GM12873 (cell line): ENCODE results near the gene BRDT.

ENCODE experiments used
- TF ChIP-seq, protein P1 (sequence below): IDR thresholded peaks from 2 replicates; pipeline ENCODE4 v1.5.1; 2012; ENCODE audit warnings: low read depth, mild to moderate bottlenecking, moderate library complexity, low read length, control low read depth; ENCODE audit not compliant: insufficient read depth; ENCODE audit errors: missing control alignments

Gene BRDT

DNA sequence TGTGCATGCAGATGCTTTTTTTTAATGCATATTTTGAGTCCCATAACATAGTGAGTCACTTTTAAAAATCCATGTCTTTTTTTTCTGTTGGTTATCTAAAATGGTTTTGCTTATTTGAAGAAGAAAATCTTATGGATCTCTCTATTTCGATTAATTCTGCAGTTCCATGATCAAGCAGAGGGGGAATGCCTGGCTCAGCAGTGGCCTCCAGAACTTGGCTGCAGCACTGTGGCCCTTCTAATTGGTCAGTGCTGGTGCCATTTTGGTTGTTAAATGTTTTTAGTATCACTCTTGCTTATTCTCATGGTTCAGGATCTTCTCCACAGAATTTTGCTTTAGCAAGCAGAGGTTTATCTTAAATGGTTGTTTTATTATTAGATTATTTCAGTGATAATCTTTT is 91.8 kb downstream of the BRDT start:
- TF ChIP-seq, protein P1, sequence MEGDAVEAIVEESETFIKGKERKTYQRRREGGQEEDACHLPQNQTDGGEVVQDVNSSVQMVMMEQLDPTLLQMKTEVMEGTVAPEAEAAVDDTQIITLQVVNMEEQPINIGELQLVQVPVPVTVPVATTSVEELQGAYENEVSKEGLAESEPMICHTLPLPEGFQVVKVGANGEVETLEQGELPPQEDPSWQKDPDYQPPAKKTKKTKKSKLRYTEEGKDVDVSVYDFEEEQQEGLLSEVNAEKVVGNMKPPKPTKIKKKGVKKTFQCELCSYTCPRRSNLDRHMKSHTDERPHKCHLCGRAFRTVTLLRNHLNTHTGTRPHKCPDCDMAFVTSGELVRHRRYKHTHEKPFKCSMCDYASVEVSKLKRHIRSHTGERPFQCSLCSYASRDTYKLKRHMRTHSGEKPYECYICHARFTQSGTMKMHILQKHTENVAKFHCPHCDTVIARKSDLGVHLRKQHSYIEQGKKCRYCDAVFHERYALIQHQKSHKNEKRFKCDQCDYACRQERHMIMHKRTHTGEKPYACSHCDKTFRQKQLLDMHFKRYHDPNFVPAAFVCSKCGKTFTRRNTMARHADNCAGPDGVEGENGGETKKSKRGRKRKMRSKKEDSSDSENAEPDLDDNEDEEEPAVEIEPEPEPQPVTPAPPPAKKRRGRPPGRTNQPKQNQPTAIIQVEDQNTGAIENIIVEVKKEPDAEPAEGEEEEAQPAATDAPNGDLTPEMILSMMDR = no peak

DNA sequence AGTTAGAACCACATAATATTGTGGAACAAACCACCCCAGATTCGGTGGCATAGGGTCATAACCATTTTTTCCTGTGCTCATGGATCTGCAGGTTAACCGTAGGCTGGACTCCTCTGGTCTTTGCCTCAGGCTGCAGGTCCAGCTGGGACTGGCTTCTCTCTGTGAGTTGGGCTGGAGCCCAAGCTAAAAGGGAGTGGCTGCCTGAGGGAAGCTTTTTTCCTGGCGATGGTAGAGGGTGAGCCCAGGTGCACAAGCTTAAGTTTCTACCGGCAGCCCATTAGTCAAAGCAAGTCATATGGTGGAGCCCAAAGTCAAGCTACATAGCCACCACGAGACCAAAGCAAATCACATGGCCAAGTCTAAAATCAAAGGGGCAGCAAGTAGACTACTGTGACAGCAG is 94.4 kb downstream of the BRDT start:
- TF ChIP-seq, protein P1 = no peak

DNA sequence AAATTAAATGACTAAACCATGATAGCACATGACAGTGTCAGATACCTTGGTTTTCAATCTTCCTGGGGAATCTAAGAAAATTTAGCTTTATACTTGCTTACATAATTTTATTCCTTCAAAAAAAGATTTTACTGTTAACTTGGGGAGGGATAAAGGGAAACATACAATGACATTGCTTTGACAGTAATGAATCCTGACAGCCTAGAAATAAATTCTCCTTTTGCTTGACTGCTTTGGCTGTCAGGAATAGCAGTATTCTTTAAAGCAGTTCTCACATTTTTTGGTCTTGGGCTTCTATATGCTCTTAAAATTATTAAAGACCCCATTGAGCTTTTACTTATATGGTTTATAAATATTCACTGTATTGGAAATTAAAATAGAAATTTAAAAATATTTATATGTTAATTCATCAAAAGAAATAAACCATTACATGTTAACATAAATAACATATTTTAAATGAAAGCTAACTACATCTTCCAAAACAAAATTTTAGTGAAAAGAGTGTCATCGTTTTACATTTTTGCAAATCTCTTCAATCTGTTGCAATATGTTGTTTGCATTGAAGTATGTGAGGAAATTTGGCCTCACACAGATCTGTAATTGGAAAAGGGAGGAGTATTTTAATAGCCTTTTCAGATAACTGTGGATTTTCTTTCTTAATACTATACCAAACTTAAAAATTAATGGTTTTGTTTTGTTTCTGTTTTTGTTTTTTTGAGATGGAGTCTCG is 96.7 kb downstream of the BRDT start:
- TF ChIP-seq, protein P1 = no peak

DNA sequence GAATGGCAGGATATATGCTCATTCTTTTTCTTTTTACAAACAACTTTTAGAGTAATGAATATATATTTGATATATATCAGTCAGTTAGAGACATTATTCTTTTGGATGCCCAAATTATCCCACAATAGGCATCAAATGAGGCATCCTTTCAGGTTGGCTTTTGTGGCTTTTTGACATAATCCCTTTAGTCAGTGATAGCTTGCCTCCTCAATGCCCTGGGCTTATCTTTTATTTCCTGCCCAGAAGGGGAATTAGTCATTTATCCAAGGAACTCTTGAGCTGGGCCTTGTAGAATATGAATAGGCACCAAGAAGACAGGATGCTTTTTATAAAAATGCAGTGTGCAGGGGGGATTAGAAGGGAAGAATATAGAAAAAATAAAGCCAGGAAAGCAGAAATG is 102.7 kb downstream of the BRDT start:
- TF ChIP-seq, protein P1 = no peak
